Measurements from ENCODE around the gene BHMT2. TPM values are rescaled to one million over a fixed set of nuclear protein-coding genes. Genes with fewer than 3 reads are reported as not detected.

BHMT2 gene
- total RNA-seq, 4 donors from 2014 or later, result 26.0 to 83.1 (median 67.7) TPM

GRCh38 chr5:79080804-79081203 is 11.2 kb downstream of the BHMT2 start:
- TF ChIP-seq CTCF (IDR thresholded peaks at IDR 0.05; ENCODE audit: low read depth), result no peak

- no peak for TF ChIP-seq CTCF (IDR thresholded peaks at IDR 0.05; ENCODE audit: low read depth)
Measured at GRCh38 chr5:79081779-79082178, 12.2 kb downstream of the BHMT2 start.

- no peak for TF ChIP-seq CTCF (IDR thresholded peaks at IDR 0.05; ENCODE audit: low read depth)
Measured at GRCh38 chr5:79086116-79086515, 16.5 kb downstream of the BHMT2 start.

GRCh38 chr5:79088507-79088906 is 18.9 kb downstream of the BHMT2 start:
- TF ChIP-seq CTCF (IDR thresholded peaks at IDR 0.05; ENCODE audit: low read depth), result no peak

- no peak for TF ChIP-seq CTCF (IDR thresholded peaks at IDR 0.05; ENCODE audit: low read depth)
Measured at GRCh38 chr5:79091064-79091463, 21.5 kb downstream of the BHMT2 start.

- TF ChIP-seq CTCF (IDR thresholded peaks at IDR 0.05; ENCODE audit: low read depth), result no peak
Measured at GRCh38 chr5:79093762-79094161, 24.2 kb downstream of the BHMT2 start.

- TF ChIP-seq CTCF (IDR thresholded peaks at IDR 0.05; ENCODE audit: low read depth), result no peak
Measured at GRCh38 chr5:79105868-79106267, 36.3 kb downstream of the BHMT2 start.
